Islet of Langerhans (tissue), 1 donor: Measurements from ENCODE around the gene FPGS.

Experiments
- FAIRE-seq: peaks from one replicate; lab custom pipeline; 2011; peaks lifted over from hg19 to GRCh38; lab: Jason Lieb, UNC

Gene FPGS

GRCh38 chr9:127788337-127789011, 14.2 kb upstream of the FPGS start:
- no peak for FAIRE-seq

GRCh38 chr9:127789179-127789578, 13.5 kb upstream of the FPGS start:
- FAIRE-seq = no peak

DNA sequence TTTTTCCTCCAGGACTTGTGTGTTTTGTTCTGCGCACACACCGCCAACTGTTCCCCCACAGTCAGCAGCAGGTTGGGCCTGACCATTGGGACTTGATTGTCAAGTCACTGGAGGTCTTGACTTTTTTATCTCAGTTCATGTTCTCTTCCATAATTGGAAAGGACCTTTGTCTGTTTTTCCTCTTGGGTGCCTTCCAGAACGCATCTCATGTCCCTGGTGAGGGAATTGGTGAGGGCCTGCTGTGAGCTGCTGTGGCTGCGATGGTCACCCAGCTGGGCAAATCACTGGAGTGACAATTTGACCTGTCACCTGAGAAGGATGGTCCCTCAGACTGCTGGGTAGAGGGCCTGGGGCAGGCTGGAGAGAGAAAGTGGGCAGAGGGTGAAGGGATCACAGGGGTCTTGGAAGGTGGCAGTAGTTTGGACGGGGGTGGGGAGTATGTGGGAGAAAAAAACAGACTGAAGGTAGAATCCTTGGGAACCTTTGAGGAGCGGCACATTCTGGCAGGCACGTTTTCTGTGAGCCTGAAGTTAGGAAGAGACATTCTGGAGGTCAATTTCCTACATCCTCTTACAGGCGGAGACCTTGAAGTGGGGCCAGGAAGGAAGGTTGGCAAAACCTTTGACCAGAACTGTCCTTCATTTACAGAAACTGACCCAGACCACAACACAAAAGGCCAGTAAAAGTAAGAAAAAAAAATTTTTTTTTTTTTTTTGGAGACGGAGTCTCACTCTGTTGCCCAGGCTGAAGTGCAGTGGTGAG, 12.4 kb upstream of the FPGS start:
- no peak for FAIRE-seq

DNA sequence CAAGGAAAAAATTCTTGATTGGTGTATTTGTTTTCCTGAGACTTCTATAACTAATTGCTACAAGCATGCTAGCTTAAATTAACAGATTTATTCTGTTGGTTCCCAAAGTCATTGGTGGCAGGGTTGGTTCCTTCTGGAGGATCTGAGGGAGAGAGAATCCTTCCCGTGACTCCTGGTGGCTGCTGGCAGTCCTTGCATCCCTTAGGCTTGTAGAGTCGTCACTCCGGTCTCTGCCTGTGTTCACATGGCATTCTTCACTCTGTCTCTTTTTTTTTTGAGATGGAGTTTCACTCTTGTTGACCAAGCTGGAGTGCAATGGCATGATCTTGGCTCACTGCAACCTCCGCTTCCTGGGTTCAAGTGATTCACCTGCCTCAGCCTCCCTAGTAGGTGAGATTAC, 11.6 kb upstream of the FPGS start:
- no peak for FAIRE-seq

DNA sequence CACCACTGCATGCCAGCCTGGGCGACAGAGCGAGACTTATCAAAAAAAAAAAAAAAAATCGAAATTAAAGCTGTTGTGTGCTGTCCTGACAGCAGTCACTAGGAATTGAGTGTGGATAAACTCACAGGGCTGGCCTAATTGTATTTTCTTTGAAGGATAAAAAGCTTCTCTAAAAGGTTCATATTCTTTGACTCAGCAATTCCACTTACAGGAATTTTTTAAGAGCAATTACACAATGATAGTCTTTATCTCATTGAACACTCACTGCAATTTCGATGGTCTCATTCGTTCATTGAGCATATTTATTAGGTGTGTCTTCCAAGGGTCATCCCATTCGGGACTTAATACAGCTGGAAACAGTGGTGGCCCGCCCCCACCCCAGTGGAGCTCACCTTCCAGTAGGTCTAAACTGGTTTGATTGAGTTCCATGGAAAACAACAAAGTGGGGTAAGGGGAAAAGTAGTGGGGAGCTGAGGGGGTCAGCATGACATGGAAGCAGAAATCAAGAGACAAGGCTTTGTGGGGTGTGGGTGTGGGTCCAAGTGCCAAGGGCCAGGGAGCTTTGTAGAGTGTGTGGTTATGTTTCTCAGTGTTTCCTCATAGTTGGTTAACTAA, 10.2 kb upstream of the FPGS start:
- FAIRE-seq = no peak

DNA sequence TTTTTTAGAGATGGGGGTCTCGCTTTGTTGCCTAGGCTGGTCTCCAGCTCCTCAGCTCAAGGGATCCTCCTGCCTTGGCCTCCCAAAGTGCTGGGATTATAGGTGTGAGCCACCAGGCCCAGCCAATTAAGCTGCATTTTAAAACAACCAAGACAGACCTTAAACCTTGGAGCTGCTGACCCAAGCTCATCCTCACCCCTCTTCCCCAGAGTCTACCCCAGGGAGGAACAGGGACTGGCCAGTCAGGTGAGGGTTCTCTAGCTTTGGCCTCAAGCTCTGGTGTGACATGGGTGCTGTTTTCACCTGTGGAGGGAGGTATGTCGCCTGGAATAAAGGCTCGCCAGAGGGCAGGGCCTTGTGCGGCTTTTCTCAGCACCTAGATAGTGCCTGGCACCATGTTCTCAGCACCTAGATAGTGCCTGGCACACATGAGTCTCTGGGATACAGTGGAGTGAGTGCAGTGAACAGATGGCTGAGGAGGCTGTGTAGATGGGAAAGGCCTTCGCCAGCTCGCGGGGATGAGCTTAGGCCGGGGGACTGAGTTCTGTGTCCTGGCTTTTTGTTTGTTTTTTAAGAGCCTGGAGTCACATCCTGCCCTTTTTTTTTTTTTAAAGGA, 9.5 kb upstream of the FPGS start:
- no peak for FAIRE-seq

DNA sequence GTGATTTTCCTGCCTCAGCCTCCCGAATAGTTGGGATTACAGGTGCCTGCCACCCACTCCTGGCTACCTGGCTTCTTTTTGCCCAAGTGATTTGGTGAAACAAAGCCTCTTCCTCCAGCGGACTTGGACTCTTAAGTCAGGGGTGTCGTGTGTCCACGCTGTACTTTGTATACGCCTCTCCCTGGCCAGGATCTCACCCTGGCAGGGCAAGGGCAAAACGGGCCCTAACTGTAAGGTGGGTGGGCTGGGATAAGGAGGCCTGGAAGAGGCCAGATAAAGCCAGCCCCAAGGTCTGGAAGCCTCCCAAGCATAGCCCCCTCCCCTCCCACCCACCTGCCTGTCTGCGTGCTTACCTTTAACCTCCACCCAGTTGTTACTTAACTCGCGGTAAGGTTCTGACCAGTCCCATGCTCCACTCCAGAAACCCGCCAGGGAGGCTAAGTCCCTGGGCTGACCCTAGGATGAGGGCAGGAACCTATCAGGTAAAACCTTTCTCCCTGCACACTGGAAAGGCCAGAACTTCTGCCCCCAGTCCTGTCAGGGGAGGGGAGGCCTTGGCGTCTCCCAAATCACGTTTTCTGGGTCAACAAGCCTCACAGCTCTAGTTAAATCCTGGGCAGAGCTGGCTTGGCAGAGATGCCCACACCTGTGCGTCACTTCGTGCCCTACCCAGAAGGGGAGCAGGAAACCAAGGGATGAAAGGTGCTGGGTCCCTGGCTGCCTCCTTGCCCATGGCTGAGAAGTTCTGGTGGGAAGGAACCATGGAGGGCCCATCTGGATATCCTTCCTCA, 8.5 kb upstream of the FPGS start:
- FAIRE-seq = no peak

- FAIRE-seq = no peak
These were observed 6.4 kb upstream of the FPGS start for GRCh38 chr9:127796225-127796813.

DNA sequence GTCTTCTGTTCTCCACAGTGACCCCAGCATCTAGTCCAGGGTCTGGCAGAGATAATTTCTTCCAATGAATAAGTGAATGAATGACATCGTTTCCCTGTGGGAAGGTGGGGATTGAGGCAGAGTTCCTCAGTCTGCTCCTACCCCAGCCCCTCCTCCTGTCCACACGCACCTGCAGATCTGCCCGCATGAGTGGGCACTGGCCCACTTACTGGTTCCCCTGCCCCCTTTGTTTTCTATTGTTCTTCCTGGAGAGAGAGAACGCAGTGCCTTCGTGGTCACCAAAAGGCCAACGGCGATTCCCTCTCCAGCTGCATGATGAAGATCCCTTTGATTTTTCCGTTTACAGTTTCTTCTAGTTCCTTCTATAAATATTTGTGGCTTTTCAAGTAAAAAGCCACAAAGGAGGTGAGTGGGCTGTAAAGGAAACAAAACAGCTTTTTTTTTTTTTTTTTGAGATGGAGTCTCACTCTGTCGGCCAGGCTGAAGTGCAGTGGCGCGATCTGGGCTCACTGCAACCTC, 5.8 kb upstream of the FPGS start:
- FAIRE-seq = no peak

- FAIRE-seq = no peak
These were observed 617 bp upstream of the FPGS start for GRCh38 chr9:127801955-127802575.

DNA sequence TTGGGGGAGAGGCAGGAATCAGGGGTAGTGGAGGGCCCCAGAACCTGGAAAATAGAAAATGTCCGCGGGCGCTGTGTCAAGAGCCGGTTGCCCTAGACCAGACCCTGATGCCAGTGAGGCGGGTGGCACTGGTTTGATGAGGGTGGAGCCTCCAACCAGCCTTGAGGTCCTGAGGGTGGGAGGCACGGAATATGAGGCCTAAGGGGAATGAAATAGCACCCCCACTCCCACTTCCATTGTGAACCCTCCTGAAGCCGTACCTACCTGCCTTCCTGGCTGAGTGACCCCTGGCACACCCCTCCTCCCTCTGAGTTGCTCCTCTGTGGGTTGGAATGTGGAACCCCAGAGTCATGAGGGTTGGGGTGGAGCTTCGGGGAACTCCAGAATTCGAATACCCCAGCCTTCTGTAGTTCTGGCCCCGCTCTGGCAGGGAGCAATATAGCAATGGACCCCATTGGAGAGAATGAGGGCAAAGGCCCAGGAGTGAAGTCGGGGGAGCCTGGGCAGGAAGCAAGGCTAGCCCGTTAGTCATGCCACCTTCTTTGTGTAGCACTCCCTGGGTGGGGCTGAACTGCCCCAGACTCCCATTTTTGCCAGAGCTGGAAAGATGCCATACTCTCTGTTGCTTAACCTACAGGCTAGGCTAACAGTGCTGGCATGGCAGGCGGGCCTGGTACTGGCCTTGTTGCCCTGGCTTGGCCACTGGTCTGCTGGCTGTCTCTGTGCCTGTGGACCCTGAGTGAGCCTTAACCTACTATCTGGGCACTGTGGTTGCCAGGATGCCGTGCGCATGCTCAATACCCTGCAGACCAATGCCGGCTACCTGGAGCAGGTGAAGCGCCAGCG, 1.0 kb downstream of the FPGS start:
- no peak for FAIRE-seq

DNA sequence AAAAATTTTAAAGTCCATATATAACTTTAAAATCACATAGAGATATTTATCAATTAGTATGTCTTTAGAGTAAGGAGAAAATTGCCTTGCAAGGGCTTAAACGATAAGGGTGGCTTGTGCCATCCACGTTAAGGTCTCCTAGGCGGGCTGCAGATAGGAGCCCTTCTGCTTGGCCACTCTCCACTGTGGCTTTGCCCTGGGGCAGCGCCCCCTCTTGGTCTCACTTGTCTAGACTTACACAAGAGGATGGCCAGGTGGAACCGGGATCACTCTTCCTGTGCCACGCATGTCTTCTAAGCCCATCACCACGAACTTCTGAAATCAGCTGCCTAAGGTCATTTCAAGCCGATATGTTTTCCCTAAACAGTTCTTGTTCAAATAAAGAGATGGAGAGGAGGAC, 2.9 kb downstream of the FPGS start:
- no peak for FAIRE-seq

DNA sequence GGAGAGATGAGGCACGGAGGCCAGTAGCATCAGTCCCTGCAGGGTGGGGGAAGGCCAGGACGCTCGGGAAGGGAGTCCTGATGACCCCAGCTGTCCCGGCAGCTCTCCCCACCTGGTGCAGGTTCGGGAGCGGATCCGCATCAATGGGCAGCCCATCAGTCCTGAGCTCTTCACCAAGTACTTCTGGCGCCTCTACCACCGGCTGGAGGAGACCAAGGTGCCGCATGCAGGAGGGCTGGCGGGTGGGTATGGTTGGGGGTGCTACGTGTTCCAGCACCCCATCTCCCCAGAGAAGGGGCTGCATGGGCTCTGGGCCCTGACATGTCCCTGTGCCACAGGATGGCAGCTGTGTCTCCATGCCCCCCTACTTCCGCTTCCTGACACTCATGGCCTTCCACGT, 4.2 kb downstream of the FPGS start:
- no peak for FAIRE-seq

DNA sequence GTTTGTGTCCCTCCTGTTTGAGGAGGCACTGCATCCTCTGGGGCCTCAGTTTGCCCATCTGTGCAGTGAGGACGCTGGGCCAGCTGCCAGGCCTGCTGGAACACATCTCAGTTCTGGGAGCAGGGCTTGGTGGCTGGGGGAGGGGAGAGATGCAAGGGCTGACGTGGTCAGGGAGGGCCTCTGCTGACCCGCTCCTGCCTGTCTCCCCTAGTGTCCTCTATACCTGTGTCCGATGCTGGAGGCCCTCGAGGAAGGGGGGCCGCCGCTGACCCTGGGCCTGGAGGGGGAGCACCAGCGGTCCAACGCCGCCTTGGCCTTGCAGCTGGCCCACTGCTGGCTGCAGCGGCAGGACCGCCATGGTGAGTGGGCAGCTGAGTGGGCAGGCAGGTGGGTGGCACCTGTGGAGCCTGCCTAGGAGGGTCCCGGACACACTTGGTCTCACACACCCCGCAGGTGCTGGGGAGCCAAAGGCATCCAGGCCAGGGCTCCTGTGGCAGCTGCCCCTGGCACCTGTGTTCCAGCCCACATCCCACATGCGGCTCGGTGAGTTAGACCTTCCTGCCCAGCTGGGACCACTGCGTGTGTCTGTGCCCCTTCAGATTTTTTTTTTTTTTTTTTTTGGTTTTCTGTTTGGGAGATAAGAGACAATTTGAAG, 5.8 kb downstream of the FPGS start:
- FAIRE-seq = no peak

DNA sequence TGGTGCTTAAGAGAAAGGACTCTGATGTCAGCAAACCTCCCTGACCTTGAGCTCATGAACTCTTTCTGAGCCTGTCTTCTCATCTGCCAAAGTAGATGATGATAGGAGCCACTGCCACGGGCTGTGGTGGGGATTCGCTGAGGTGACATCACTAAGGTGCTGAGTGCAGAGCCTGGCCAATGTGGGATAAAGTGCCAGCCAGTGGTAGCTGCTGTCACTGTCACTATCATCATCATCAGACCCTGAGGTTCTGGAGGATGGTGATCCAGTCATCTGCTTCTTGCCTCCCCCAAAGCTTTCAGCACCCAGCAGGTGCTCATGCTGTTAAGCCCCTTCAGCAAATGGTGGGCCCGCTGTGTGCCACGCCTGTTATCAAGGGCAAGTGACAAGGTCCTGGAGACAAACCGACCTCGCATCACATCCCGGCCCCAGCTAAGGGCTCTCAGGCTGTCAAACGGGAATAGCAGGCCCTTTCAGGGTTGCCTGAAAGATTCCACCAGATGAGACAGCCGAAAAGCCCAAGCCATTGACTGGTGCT, 6.4 kb downstream of the FPGS start:
- FAIRE-seq = no peak

DNA sequence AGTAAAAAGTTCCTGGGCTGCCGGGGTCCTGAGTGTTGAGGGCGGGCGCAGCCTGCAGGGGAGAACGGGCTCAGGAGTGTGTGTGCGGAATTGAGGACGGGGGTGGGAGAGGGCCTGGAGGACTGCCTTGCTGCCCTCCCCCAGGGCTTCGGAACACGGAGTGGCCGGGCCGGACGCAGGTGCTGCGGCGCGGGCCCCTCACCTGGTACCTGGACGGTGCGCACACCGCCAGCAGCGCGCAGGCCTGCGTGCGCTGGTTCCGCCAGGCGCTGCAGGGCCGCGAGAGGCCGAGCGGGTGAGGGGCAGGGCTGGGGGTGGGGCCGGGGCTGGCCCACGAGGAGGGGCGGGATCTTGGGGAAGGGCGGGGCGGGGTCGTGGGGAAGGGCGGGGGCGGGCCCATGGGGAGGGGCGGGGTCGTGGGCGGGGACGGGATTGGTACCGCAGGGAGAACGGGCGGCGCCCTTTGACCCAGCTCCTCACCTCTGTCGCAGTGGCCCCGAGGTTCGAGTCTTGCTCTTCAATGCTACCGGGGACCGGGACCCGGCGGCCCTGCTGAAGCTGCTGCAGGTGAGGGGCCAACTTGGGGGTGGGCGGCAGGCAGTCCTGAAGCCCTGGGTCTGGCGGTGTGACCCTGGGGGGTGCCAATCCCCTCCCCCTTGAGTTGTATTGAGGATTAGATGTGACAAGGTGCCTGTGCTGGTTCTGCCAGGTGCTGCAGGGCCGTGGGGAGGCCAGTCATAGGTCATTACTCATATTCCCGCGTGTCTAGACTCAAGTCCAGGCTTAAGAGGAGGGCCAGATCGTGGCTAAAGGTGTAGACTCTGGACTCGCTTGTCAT, 7.1 kb downstream of the FPGS start:
- no peak for FAIRE-seq

DNA sequence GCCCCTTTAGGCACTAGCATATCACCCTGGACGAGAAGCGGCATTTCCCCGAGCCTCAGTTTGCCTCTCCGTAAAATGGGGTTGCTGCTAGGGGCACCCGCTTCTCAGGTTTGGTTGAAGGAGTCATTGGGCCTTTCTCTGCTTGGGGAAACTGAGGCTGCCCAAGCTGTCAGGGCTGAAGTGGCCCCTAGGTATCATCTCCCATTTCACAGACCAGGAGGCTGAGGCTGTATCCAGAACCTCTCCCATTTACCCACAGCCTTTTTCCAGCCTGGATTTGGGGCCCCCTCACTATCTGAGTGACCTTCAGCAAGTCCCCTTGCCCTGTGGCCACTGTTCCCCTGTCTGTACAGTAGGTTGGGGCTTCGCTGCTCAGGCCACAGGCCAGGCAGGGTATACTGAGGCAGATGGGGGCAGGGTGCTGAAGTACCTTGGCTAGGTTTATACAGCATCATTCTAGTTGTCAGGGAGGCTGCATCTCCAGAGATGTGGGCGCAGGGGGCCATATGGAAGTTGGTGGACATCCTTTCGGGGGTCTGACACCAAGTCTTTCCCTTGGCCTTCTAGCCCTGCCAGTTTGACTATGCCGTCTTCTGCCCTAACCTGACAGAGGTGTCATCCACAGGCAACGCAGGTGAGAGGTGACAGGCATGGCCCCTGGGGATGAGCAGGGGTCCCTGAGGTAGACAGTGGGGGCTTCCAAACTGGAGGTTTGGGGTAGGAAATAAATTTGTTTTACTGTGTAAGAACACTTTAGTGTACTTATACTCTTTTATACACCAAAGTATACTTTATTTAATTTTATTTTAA, 7.9 kb downstream of the FPGS start:
- no peak for FAIRE-seq

GRCh38 chr9:127812011-127812410, 9.3 kb downstream of the FPGS start:
- FAIRE-seq = no peak
